ENCODE measurements around the gene OR7G2. TPM values are rescaled to one million over a fixed set of nuclear protein-coding genes. Genes with fewer than 3 reads are reported as not detected.
"Not testable (repeated sequence)": the region's sequence is repeated elsewhere in the genome, so short reads cannot be mapped to it uniquely, and the experiment has no call there.

OR7G2 gene
- total RNA-seq, 6 donors from 2014 or later: not detected

DNA sequence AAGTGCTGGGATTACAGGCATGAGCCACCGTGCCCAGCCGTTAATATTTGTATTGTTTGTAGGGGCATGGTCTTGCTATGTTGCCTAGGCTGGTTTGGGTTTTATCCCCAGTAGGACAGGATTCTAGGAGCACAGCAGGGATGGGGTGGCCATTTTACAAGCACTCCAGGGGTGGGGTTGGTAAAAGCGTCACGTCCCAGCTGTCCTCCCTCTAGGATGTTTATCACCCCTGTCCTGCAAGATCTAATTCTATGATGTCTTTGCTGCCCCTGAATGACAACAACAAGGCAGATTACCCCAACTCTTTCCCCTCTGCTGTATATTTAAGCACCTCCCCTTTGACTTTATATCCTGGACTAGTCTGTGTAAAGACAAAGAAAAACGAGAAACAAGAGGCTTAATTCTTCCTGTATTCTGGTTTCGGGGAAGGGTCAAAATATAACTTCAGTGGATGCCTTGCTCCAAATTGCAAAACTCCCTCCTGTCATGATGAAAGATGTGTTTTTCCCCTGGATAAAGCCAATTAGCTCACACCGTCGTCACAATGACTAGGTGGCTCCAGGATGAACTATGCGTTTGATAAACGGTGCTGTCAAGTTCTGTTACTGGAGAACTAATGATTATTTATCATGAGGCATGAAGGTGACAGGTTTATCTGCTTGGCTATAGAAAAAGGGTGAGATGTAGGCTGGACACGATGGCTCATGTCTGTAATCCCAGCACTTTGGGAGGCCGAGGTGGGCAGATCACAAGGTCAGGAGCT lies 48.2 kb downstream of the OR7G2 start:
- Histone ChIP-seq H3K27ac (no peak overlapping the region), H3K9me3 (no peaks in the 10 kb centered on the region), H3K4me1 (no peaks in the 10 kb centered on the region), H3K27me3 (no peaks in the 10 kb centered on the region), H3K36me3 (no peaks in the 10 kb centered on the region), H3K4me3 (no peak overlapping the region)
- no peak for ATAC-seq (ENCODE audit: low FRiP score in 2 of 2)
- DNase-seq: no peak
- TF ChIP-seq, protein P1, sequence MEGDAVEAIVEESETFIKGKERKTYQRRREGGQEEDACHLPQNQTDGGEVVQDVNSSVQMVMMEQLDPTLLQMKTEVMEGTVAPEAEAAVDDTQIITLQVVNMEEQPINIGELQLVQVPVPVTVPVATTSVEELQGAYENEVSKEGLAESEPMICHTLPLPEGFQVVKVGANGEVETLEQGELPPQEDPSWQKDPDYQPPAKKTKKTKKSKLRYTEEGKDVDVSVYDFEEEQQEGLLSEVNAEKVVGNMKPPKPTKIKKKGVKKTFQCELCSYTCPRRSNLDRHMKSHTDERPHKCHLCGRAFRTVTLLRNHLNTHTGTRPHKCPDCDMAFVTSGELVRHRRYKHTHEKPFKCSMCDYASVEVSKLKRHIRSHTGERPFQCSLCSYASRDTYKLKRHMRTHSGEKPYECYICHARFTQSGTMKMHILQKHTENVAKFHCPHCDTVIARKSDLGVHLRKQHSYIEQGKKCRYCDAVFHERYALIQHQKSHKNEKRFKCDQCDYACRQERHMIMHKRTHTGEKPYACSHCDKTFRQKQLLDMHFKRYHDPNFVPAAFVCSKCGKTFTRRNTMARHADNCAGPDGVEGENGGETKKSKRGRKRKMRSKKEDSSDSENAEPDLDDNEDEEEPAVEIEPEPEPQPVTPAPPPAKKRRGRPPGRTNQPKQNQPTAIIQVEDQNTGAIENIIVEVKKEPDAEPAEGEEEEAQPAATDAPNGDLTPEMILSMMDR (IDR thresholded peaks at IDR 0.05): no peak
- TF ChIP-seq POLR2A (IDR thresholded peaks at IDR 0.05) (no peak), POLR2AphosphoS5 (IDR thresholded peaks at IDR 0.05) (no peak), EP300 (IDR thresholded peaks at IDR 0.05) (no peak)
- 46 to 47% methylated on average over 10 to 12 of the region's 12 CpGs for WGBS, 2 donors

GRCh38 chr19:9057505-9058258 lies 49.6 kb downstream of the OR7G2 start:
- Histone ChIP-seq H3K27ac (no peak overlapping the region), H3K4me3 (no peak overlapping the region), H3K4me1 (no peaks in the 10 kb centered on the region), H3K9me3 (no peaks in the 10 kb centered on the region), H3K27me3 (no peaks in the 10 kb centered on the region), H3K36me3 (no peaks in the 10 kb centered on the region)
- 79 to 85% methylated on average over 4 of the region's 4 CpGs for WGBS, 2 donors
- ATAC-seq (ENCODE audit: low FRiP score in 2 of 2) (no peak), DNase-seq (no peak)
- TF ChIP-seq POLR2AphosphoS5 (IDR thresholded peaks at IDR 0.05) (no peak), EP300 (IDR thresholded peaks at IDR 0.05) (no peak), POLR2A (IDR thresholded peaks at IDR 0.05) (no peak)
- TF ChIP-seq, protein P1 (IDR thresholded peaks at IDR 0.05): no peak

- DNase-seq; ATAC-seq (ENCODE audit: low FRiP score in 2 of 2); H3K27ac ChIP-seq; H3K27me3 ChIP-seq; H3K4me1 ChIP-seq; H3K9me3 ChIP-seq; H3K4me3 ChIP-seq; H3K36me3 ChIP-seq: not testable (repeated sequence)
- 91 to 95% methylated on average over 9 of the region's 9 CpGs for WGBS, 2 donors
These were observed 51.1 kb downstream of the OR7G2 start for GRCh38 chr19:9056131-9056530.

DNA sequence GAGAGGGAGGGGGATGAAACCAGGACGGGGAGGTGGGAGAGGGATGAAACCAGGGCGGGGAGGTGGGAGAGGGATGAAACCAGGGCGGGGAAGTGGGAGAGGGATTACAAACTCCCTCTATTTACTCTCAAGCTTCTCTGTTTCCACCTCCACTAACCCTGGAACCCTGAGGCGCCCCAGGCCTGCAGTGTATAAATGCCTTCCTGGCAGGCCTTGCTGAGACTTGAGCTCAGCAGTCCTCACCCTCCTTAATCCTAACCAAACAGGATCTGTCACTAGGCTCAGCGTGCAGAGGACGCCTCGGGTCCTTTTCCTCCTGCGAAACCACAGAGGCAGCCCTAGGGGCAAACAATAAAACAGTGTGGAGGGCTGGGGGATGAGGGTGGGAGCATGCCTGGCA lies 52.5 kb downstream of the OR7G2 start:
- Histone ChIP-seq H3K27me3 (no peaks in the 10 kb centered on the region), H3K36me3 (no peaks in the 10 kb centered on the region), H3K4me1 (no peaks in the 10 kb centered on the region), H3K9me3 (no peaks in the 10 kb centered on the region), H3K27ac (no peak overlapping the region), H3K4me3 (no peak overlapping the region)
- TF ChIP-seq POLR2AphosphoS5 (IDR thresholded peaks at IDR 0.05): no peak
- TF ChIP-seq, protein P1 (IDR thresholded peaks at IDR 0.05): no peak
- TF ChIP-seq POLR2A (IDR thresholded peaks at IDR 0.05): no peak
- TF ChIP-seq EP300 (IDR thresholded peaks at IDR 0.05): no peak
- WGBS, 2 donors: 31 to 34% methylated on average over 8 of the region's 8 CpGs
- ATAC-seq (ENCODE audit: low FRiP score in 2 of 2): no peak
- DNase-seq: no peak

DNA sequence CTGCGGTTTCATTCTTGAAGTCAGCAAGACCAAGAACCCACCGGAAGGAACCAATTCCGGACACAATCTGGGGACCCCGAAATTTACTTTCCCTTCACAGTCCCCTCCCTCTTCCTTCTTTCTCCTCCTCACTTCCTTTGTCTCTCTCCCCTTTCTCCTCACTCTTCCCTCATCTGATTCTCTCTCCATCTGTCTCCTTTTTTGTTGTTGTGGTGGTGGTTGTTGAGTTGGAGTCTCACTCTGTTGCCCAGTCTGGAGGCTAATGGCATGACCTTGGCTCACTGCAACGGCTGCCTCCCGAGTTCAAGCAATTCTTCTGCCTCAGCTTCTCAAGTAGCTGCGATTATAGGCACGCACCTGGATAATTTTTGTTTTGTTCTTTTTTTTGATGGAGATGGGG lies 53.1 kb downstream of the OR7G2 start:
- 84 to 87% methylated on average over 8 of the region's 8 CpGs for WGBS, 2 donors
- no peaks in the 10 kb centered on the region for H3K27me3 ChIP-seq
- no peak overlapping the region for H3K27ac ChIP-seq
- H3K4me3 ChIP-seq: no peak overlapping the region
- no peaks in the 10 kb centered on the region for H3K4me1 ChIP-seq
- TF ChIP-seq EP300 (IDR thresholded peaks at IDR 0.05): no peak
- TF ChIP-seq POLR2AphosphoS5 (IDR thresholded peaks at IDR 0.05): no peak
- TF ChIP-seq, protein P1 (IDR thresholded peaks at IDR 0.05): no peak
- no peak for TF ChIP-seq POLR2A (IDR thresholded peaks at IDR 0.05)
- H3K9me3 ChIP-seq: no peaks in the 10 kb centered on the region
- no peak for ATAC-seq (ENCODE audit: low FRiP score in 2 of 2)
- DNase-seq: no peak
- H3K36me3 ChIP-seq: no peaks in the 10 kb centered on the region

GRCh38 chr19:9053674-9054073 lies 53.6 kb downstream of the OR7G2 start:
- H3K36me3 ChIP-seq; ATAC-seq (ENCODE audit: low FRiP score in 2 of 2); H3K4me1 ChIP-seq; H3K27ac ChIP-seq; H3K9me3 ChIP-seq; DNase-seq; H3K4me3 ChIP-seq; H3K27me3 ChIP-seq: not testable (repeated sequence)
- 93 to 97% methylated on average over 6 of the region's 6 CpGs for WGBS, 2 donors

Measured in upper lobe of left lung (tissue), 6 donors.